GM23248 (cell line): ENCODE measurements around the gene CPT1C. TPM values are rescaled to one million over a fixed set of nuclear protein-coding genes. Genes with fewer than 3 reads are reported as not detected.

ENCODE experiments used
- DNase-seq: peaks from one replicate; pipeline ENCODE4 v3.0.0-alpha.2; 2015
- H2AFZ ChIP-seq: fragments of 200-600 bp; sonication (generic); 2 replicates; pipeline ENCODE4 v1.6.1; 2016; ENCODE audit warnings: antibody characterized with exemption
- H3F3A ChIP-seq: fragments of 200-600 bp; sonication (generic); 2 replicates; pipeline ENCODE4 v1.6.1; 2016; ENCODE audit warnings: mild to moderate bottlenecking, antibody characterized with exemption, mixed run types; ENCODE audit not compliant: insufficient read depth
- H3K27ac ChIP-seq: fragments of 200-600 bp; sonication (generic); 2 replicates; pipeline ENCODE4 v1.5.1; 2016; ENCODE audit warnings: mild to moderate bottlenecking
- H3K27me3 ChIP-seq: fragments of 200-600 bp; sonication (generic); replicated peaks from 2 replicates; pipeline ENCODE4 v1.6.1; 2016; ENCODE audit warnings: mild to moderate bottlenecking; ENCODE audit not compliant: insufficient read depth
- H3K36me3 ChIP-seq: fragments of 200-600 bp; sonication (generic); 2 replicates; pipeline ENCODE4 v1.6.1; 2016; ENCODE audit warnings: low read depth, mild to moderate bottlenecking
- H3K4me1 ChIP-seq: fragments of 200-600 bp; sonication (generic); 2 replicates; pipeline ENCODE4 v1.6.1; 2016; ENCODE audit warnings: mild to moderate bottlenecking; ENCODE audit not compliant: insufficient read depth
- H3K4me2 ChIP-seq: fragments of 200-600 bp; sonication (generic); one replicate; pipeline ENCODE4 v1.6.1; 2016; ENCODE audit warnings: mild to moderate bottlenecking; ENCODE audit not compliant: unreplicated experiment
- H3K4me3 ChIP-seq: fragments of 200-600 bp; sonication (generic); 2 replicates; pipeline ENCODE4 v1.5.1; 2016; ENCODE audit warnings: mild to moderate bottlenecking
- H3K79me2 ChIP-seq: fragments of 200-600 bp; sonication (generic); 2 replicates; pipeline ENCODE4 v1.6.1; 2016; ENCODE audit warnings: mild to moderate bottlenecking; ENCODE audit not compliant: insufficient read depth
- H3K9ac ChIP-seq: fragments of 200-600 bp; sonication (generic); 2 replicates; pipeline ENCODE4 v1.6.1; 2016; ENCODE audit warnings: mild to moderate bottlenecking
- H3K9me2 ChIP-seq: fragments of 200-600 bp; sonication (generic); 2 replicates; pipeline ENCODE4 v1.6.1; 2016; ENCODE audit warnings: mixed run types, mild to moderate bottlenecking, moderate library complexity; ENCODE audit not compliant: insufficient read depth
- H3K9me3 ChIP-seq: fragments of 200-600 bp; sonication (generic); one replicate; pipeline ENCODE4 v1.6.1; 2017; ENCODE audit warnings: low read depth
- H4K20me1 ChIP-seq: fragments of 200-600 bp; sonication (generic); 2 replicates; pipeline ENCODE4 v1.6.0; 2016; ENCODE audit not compliant: insufficient read depth
- EZH2 ChIP-seq: fragments of 200-600 bp; sonication (generic); IDR thresholded peaks from 2 replicates; pipeline ENCODE4 v1.6.1; 2018; ENCODE audit warnings: antibody characterized with exemption, mild to moderate bottlenecking; ENCODE audit not compliant: insufficient read depth, poor library complexity, severe bottlenecking
- EZH2phosphoT487 ChIP-seq: fragments of 200-600 bp; sonication (generic); IDR thresholded peaks from 2 replicates; pipeline ENCODE4 v1.6.1; 2018; ENCODE audit warnings: antibody characterized with exemption, moderate library complexity, mild to moderate bottlenecking, low read depth; ENCODE audit not compliant: insufficient read depth
- WGBS, 2 experiments: methylation state at CpG; one replicate each; pipeline ENCODE4 v1.1.6; 2015 to 2017; ENCODE audit warnings: low lambda C conversion rate in 2 of 2, low coverage in 1 of 2; ENCODE audit errors: missing lambda C conversion rate in 2 of 2; 5-methylcytosine and 5-hydroxymethylcytosine counted together
- in situ Hi-C: fragments of 300-500 bp; cut with MboI; formaldehyde crosslinking; loops from 2 replicates; pipeline ENCODE4 v1.15.0; 2020
- polyA plus RNA-seq: library from polyadenylated mRNA; unstranded; fragments of >200 nt; fragmentation: Nextera tagmentation; extraction: Ambion mirVana; gene quantifications from 2 replicates; pipeline ENCODE4 v1.2.1, GENCODE V29; 2016
- total RNA-seq: library from RNA; depleted of rRNA; stranded (reverse); fragments of >200 nt; shearing (Covaris generic); gene quantifications from 2 replicates; pipeline ENCODE4 v1.2.3, GENCODE V29; 2014

CPT1C gene
- total and polyA plus RNA-seq, 2 experiments from 2014 or later, result 11.7 to 14.3 TPM

DNA sequence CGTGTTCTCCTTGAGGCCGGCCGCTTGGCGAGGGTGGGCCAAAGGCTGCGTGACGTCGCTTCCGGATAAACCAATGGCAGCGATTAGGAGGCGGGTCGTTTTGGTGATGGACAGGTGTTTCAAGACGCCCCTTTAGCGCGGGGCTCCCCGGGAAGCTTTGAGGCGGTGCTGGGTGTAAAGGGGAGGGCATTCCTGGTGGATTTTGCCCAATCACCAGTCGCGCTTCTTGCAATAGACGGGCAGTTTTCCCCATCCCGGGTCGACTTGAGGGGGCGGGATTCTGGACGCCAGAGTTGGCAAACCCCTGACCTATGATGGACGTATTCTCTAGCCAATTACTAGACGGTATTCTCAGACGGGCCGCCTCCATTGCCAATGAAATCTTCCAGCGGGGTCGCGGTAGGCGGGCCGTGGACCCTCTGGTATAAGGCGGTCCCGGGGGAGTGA is 14.1 kb upstream of the CPT1C start:
- peak overlapping the region; percentile 69 for H3K27ac ChIP-seq
- peak overlapping the region; percentile 37; the same call in 1 of the 2 replicates for H2AFZ ChIP-seq
- H3K4me3 ChIP-seq, result peak overlapping the region; percentile 86
- TF ChIP-seq EZH2phosphoT487 (no peak), EZH2 (no peak)
- H3K9ac ChIP-seq, result peak overlapping the region; percentile 93
- H3K4me2 ChIP-seq, result peak overlapping the region; percentile 91
- H3K79me2 ChIP-seq, result peaks cover 47% of the 10 kb centered on the region
- no peaks in the 10 kb centered on the region for H3K27me3 ChIP-seq
- DNase-seq, result peak; percentile 100
- no peaks in the 10 kb centered on the region for H4K20me1 ChIP-seq
- H3K9me2 ChIP-seq, result no peaks in the 10 kb centered on the region
- 0 out of 2 replicates have a peak, but pooled peaks cover 3% of the 10 kb centered on the region for H3K36me3 ChIP-seq
- in situ Hi-C loops, result no loop called here
- 1% methylated on average over 33 to 34 of the region's 34 CpGs for WGBS, 2 experiments
- no peaks in the 10 kb centered on the region for H3K9me3 ChIP-seq
- H3F3A ChIP-seq, result peaks cover 11% of the 10 kb centered on the region
- peaks cover 8% of the 10 kb centered on the region; the same call in 1 of the 2 replicates for H3K4me1 ChIP-seq

DNA sequence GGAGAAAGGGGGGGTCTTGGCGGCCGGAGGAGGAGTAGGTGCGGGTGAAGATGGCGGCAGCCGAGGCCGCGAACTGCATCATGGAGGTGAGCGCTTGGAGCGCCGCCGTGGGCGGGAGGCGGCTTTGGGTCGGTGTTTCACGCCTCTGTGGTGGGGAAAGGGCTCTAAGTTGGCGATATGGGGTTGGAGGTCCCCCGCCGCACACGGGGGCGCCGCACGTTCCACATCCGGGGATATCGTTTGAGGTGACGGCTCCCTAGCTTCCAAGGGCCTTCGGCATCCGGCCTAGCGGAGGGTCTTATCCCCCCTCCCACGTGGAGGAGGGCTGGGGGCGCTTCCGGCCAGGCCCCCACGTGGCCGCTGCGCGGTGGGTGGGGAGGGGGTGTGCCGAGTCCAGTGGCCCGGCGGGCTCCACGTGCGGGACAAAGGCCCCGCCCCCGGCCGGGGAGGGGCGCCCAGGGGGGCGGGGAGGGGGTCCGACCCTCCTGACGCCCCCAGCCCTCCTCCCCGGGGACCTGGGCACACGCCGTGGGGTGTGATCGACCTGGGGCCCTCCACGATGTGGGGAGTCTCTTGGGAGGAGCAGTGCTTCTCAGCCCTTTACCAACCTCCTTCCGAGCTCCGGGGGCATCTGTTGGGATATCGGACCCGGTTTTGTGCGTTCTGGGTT is 13.6 kb upstream of the CPT1C start, which contains the start of gene PRMT1:
Gene PRMT1 (plus strand): TSS at position 41 of the 670 bp plus-strand sequence. CDS start 10 bp downstream, at position 51.
- H3K79me2 ChIP-seq, result peaks cover 53% of the 10 kb centered on the region
- H4K20me1 ChIP-seq, result no peaks in the 10 kb centered on the region
- H3K9me3 ChIP-seq, result no peaks in the 10 kb centered on the region
- H3F3A ChIP-seq, result peaks cover 11% of the 10 kb centered on the region
- H3K27ac ChIP-seq, result peak within 1 kb of the TSS; percentile 91
- peak; percentile 58 for DNase-seq
- H2AFZ ChIP-seq, result peak within 1 kb of the TSS; percentile 93
- TF ChIP-seq EZH2 (no peak), EZH2phosphoT487 (no peak)
- peak within 1 kb of the TSS; percentile 91 for H3K4me2 ChIP-seq
- in situ Hi-C loops, result no loop called here
- H3K27me3 ChIP-seq, result no peaks in the 10 kb centered on the region
- peaks cover 8% of the 10 kb centered on the region; the same call in 1 of the 2 replicates for H3K4me1 ChIP-seq
- 2% methylated on average over 25 to 57 of the region's 57 CpGs for WGBS, 2 experiments
- H3K36me3 ChIP-seq, result 0 out of 2 replicates have a peak, but pooled peaks cover 3% of the 10 kb centered on the region
- peak within 1 kb of the TSS; percentile 93 for H3K9ac ChIP-seq
- peak within 1 kb of the TSS; percentile 86 for H3K4me3 ChIP-seq
- no peaks in the 10 kb centered on the region for H3K9me2 ChIP-seq

DNA sequence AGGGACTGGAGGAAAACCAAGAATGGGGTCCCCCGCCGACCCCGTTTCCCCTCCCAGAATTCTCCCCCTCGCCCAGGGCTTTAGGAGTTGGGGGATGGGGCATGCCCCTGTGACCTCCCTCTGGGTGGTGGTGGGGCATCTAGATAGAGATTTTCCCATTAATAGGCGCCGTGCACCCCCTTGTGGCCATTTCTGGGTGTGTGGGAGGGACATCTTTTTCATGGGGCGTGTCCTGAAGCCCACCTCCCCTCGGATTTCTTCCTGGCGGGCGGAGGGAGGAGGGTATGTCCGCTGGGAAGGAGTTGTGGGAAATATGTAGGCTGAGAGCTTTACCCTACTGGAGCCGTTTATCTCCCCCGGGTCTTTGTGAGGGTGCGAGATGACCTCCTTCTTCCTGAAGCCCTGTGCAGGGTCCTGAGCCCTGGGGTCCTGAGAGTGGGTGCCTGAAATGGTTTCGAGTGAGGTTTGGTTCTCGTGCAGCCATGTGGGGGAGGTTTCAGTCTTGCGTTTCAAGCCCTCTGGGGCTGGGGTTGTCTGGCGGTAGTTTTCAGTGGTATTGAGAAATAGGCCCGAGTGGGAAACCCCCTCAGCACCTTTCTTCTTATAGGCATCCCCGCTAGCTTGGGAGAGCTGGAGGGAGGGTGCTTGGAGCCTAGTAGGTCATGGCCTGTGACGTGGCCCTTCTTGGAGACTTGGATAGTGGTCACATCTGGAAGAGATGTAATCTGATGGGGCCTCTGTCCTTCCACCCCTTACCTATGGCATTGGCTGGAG is 12.8 kb upstream of the CPT1C start:
- H2AFZ ChIP-seq, result peak overlapping the region; percentile 37; the same call in 1 of the 2 replicates
- peak overlapping the region; percentile 86 for H3K4me3 ChIP-seq
- H3K4me1 ChIP-seq, result peaks cover 8% of the 10 kb centered on the region; the same call in 1 of the 2 replicates
- no peaks in the 10 kb centered on the region for H3K27me3 ChIP-seq
- H3K27ac ChIP-seq, result peak overlapping the region; percentile 69
- peak; percentile 74 for DNase-seq
- H3F3A ChIP-seq, result peaks cover 11% of the 10 kb centered on the region
- WGBS, 2 experiments, result 3 to 7% methylated on average over 17 to 21 of the region's 21 CpGs
- H4K20me1 ChIP-seq, result no peaks in the 10 kb centered on the region
- peak overlapping the region; percentile 93 for H3K9ac ChIP-seq
- H3K9me2 ChIP-seq, result no peaks in the 10 kb centered on the region
- no peaks in the 10 kb centered on the region for H3K9me3 ChIP-seq
- peak overlapping the region; percentile 91 for H3K4me2 ChIP-seq
- H3K36me3 ChIP-seq, result 0 out of 2 replicates have a peak, but pooled peaks cover 5% of the 10 kb centered on the region
- H3K79me2 ChIP-seq, result peaks cover 60% of the 10 kb centered on the region
- in situ Hi-C loops, result no loop called here
- TF ChIP-seq EZH2 (no peak), EZH2phosphoT487 (no peak)
